Smooth muscle cell (in vitro differentiated cells): ENCODE data around the gene KCNE3. TPM values are rescaled to one million over a fixed set of nuclear protein-coding genes. Genes with fewer than 3 reads are reported as not detected.

ENCODE experiments used
- DNase-seq: peaks from one replicate; lab custom pipeline; 2025; ENCODE audit not compliant: unreplicated experiment; lab: John Stamatoyannopoulos, UW
- H2AFZ ChIP-seq: fragments of 200-600 bp; sonication (generic); 2 replicates; pipeline ENCODE4 v1.6.0; 2016; ENCODE audit warnings: antibody characterized with exemption, low read depth, mild to moderate bottlenecking
- H3F3A ChIP-seq: fragments of 200-600 bp; sonication (generic); 2 replicates; pipeline ENCODE4 v1.6.0; 2017; ENCODE audit warnings: antibody characterized with exemption, low read depth
- H3K27ac ChIP-seq: fragments of 200-600 bp; sonication (generic); 2 replicates; pipeline ENCODE4 v1.5.1; 2016; ENCODE audit warnings: low read depth, mild to moderate bottlenecking
- H3K27me3 ChIP-seq: fragments of 200-600 bp; sonication (generic); 2 replicates; pipeline ENCODE4 v1.6.1; 2016; ENCODE audit warnings: low read depth, mild to moderate bottlenecking
- H3K36me3 ChIP-seq: fragments of 200-600 bp; sonication (generic); 2 replicates; pipeline ENCODE4 v1.5.1; 2016; ENCODE audit warnings: low read depth
- H3K4me1 ChIP-seq: fragments of 200-600 bp; sonication (generic); 2 replicates; pipeline ENCODE4 v1.5.1; 2016; ENCODE audit warnings: low read depth
- H3K4me2 ChIP-seq: fragments of 200-600 bp; sonication (generic); 2 replicates; pipeline ENCODE4 v1.6.0; 2016; ENCODE audit warnings: mild to moderate bottlenecking
- H3K4me3 ChIP-seq: fragments of 200-600 bp; sonication (generic); 2 replicates; pipeline ENCODE4 v1.5.1; 2016; ENCODE audit warnings: mild to moderate bottlenecking
- H3K79me2 ChIP-seq: fragments of 200-600 bp; sonication (generic); 2 replicates; pipeline ENCODE4 v1.6.0; 2016; ENCODE audit warnings: low read depth, mild to moderate bottlenecking
- H3K9ac ChIP-seq: fragments of 200-600 bp; sonication (generic); 2 replicates; pipeline ENCODE4 v1.6.0; 2016; ENCODE audit warnings: low read depth
- H3K9me3 ChIP-seq: fragments of 200-600 bp; sonication (generic); replicated peaks from 2 replicates; pipeline ENCODE4 v1.5.1; 2016; ENCODE audit warnings: low read depth
- H4K20me1 ChIP-seq: fragments of 200-600 bp; sonication (generic); 2 replicates; pipeline ENCODE4 v1.6.0; 2016; ENCODE audit warnings: low read depth
- WGBS: methylation state at CpG from one replicate; pipeline ENCODE4 v1.1.7; 2016; ENCODE audit warnings: low lambda C conversion rate; 5-methylcytosine and 5-hydroxymethylcytosine counted together
- polyA plus RNA-seq: library from polyadenylated mRNA; unstranded; fragments of >200 nt; fragmentation: Nextera tagmentation; extraction: Ambion mirVana; gene quantifications from 2 replicates; pipeline ENCODE4 v1.2.1, GENCODE V29; 2016
- total RNA-seq: library from RNA; depleted of rRNA; stranded (reverse); fragments of >200 nt; gene quantifications from 2 replicates; pipeline ENCODE4 v1.2.3, GENCODE V29; 2014
- TF ChIP-seq, protein P1 (sequence below): fragments of 200-600 bp; sonication (generic); IDR thresholded peaks from 2 replicates; pipeline ENCODE4 v1.5.1; 2017; ENCODE audit warnings: borderline replicate concordance, mild to moderate bottlenecking, antibody characterized with exemption; ENCODE audit not compliant: insufficient read depth, poor library complexity, severe bottlenecking

The KCNE3 gene
- total and polyA plus RNA-seq, 2 experiments from 2014 or later = 3.9 to 5.1 TPM

DNA sequence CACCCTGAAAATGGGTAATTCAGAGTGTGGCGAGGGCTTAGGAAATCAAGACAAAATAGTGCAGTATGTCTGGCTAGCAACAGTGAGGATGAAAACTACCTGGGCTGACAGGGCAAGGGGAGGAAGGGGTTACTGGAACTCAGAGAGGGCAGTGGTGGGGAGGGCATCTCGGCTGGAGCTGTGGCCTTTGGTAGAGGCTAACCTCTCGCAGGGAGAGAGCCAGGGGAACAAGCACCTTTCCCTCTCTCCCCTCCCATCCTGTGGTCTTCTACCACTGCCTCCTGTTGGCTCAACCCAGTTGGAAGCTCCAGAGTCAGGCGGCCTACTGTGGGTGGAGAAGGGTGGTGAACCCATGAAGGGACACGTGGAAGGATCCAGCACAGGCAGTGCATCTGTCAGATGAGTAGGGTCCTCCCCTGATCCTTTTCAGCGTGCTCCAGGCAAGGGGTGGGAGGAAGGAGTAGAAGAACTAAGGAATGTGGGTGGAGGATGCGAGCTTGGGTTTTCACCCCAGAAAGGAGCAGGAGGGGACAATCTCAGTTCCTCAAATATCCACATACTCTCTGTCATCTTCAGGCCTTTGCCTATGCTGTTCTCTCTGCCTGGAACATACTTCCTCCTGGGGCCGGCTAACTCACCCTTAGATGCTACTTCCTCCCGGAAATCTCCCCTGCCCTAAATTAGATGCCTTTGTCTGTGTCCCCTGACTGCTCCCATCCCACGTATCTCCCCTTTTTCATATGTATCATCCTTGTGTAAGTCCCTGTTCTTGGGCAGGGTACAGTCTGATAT is 6.2 kb upstream of the KCNE3 start:
- Histone ChIP-seq H3K4me1 (no peaks in the 10 kb centered on the region), H3K36me3 (no peaks in the 10 kb centered on the region), H3K9me3 (no peaks in the 10 kb centered on the region), H3F3A (no peaks in the 10 kb centered on the region), H3K27ac (no peak overlapping the region), H3K79me2 (no peaks in the 10 kb centered on the region), H3K27me3 (no peaks in the 10 kb centered on the region), H3K4me2 (no peak overlapping the region), H2AFZ (no peak overlapping the region), H3K4me3 (no peak overlapping the region), H4K20me1 (no peaks in the 10 kb centered on the region), H3K9ac (no peak overlapping the region)
- TF ChIP-seq, protein P1, sequence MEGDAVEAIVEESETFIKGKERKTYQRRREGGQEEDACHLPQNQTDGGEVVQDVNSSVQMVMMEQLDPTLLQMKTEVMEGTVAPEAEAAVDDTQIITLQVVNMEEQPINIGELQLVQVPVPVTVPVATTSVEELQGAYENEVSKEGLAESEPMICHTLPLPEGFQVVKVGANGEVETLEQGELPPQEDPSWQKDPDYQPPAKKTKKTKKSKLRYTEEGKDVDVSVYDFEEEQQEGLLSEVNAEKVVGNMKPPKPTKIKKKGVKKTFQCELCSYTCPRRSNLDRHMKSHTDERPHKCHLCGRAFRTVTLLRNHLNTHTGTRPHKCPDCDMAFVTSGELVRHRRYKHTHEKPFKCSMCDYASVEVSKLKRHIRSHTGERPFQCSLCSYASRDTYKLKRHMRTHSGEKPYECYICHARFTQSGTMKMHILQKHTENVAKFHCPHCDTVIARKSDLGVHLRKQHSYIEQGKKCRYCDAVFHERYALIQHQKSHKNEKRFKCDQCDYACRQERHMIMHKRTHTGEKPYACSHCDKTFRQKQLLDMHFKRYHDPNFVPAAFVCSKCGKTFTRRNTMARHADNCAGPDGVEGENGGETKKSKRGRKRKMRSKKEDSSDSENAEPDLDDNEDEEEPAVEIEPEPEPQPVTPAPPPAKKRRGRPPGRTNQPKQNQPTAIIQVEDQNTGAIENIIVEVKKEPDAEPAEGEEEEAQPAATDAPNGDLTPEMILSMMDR = no peak
- WGBS = 81% methylated on average over 10 of the region's 10 CpGs
- no peak for DNase-seq

DNA sequence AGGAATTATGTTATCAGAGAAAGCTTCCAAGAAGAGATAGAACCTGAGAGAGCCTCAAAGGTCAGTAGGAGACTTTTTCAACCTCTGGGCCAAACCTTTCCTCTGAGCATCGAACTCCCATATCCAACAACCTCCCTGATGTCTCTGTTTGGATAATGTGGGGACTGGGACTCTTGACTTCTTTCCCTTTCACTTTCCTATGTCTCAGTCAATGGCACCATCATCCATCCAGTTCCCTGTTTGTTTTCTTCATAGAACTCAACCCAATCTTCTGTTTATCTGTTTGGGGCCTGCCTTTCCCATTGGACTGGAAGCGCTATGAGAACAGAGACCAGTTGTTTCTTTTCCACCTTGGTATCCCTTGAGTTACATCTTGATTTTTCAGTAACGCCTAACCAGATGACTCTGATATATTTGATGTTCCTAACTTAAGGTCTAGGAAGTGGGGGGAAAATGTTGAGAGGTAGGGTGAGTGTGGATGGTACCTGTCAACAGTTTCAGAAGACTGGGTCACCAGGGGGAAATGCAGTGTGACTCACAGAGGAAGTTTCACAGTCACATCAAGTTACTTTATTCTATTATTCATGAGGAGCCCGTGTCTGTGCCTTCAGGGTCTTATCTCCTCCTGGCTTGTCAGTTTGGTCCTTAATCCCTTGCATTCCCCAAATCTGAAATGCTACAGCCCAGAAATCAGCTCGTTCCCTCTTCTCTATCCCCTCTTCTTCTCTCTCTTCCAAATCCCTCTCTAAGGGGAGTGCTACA is 4.5 kb upstream of the KCNE3 start:
- Histone ChIP-seq H3K27me3 (no peaks in the 10 kb centered on the region), H3K36me3 (no peaks in the 10 kb centered on the region)
- DNase-seq = no peak

DNA sequence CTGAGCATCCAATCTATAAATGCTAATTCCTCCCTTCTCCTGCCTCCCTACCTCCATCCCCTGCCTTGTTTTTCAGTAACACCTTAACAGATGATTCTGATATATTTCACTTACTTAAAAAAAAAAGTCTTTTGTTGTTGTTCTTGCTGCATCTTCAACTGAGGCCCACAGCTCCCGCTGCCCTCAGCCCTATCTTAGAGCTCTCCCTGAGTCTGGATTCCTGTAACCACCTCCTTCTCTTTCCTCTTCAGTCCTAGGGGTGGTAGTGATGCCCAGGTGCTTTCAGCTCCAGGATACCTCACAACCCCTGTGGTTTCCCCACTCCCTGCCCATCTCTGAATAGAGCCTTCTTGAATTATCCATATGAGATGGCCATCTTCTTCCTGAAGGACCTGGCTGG is 3.7 kb upstream of the KCNE3 start:
- H3K4me3 ChIP-seq = no peak overlapping the region
- H3K27me3 ChIP-seq = no peaks in the 10 kb centered on the region
- TF ChIP-seq, protein P1 = no peak
- H3K27ac ChIP-seq = no peak overlapping the region
- 84% methylated on average over 1 of the region's 1 CpG for WGBS
- DNase-seq = no peak
- H4K20me1 ChIP-seq = no peaks in the 10 kb centered on the region
- no peaks in the 10 kb centered on the region for H3K79me2 ChIP-seq
- no peak overlapping the region for H3K9ac ChIP-seq
- no peaks in the 10 kb centered on the region for H3K9me3 ChIP-seq
- peaks cover 11% of the 10 kb centered on the region for H3K4me1 ChIP-seq
- H3F3A ChIP-seq = no peaks in the 10 kb centered on the region
- no peak overlapping the region for H2AFZ ChIP-seq
- H3K4me2 ChIP-seq = no peak overlapping the region
- no peaks in the 10 kb centered on the region for H3K36me3 ChIP-seq

More for the DNA sequence above, 4.5 kb upstream of the KCNE3 start:
- Histone ChIP-seq H3F3A (no peaks in the 10 kb centered on the region), H3K79me2 (no peaks in the 10 kb centered on the region), H3K4me3 (no peak overlapping the region), H3K27ac (no peak overlapping the region), H3K4me1 (peaks cover 11% of the 10 kb centered on the region), H4K20me1 (no peaks in the 10 kb centered on the region), H3K4me2 (no peak overlapping the region), H3K9me3 (no peaks in the 10 kb centered on the region), H2AFZ (no peak overlapping the region), H3K9ac (no peak overlapping the region)
- TF ChIP-seq, protein P1 = no peak
- WGBS = 61% methylated on average over 5 of the region's 5 CpGs
